IMR-90 (cell line): ENCODE results near the gene EPGN. TPM values are rescaled to one million over a fixed set of nuclear protein-coding genes. Genes with fewer than 3 reads are reported as not detected.

ENCODE experiments used
- ATAC-seq: fragments of 200-7000 bp; cut with Tn5 transposase; 2 replicates; pipeline ENCODE4 v1.9.1; 2020; ENCODE audit warnings: low read depth, mild to moderate bottlenecking, moderate library complexity
- BruUV-seq: library from RNA; stranded (reverse); fragments of 400-500 nt; replicated peaks from 2 replicates; lab custom pipeline; 2021; lab: Mats Ljungman, UMichigan
- CTCF ChIA-PET: fragments of 300-600 bp; formaldehyde crosslinking; extraction: SDS; loops from one replicate; lab custom pipeline; 2021; ENCODE audit warnings: antibody characterized with exemption; lab: Yijun Ruan, JAX
- POLR2A ChIA-PET: fragments of 300-600 bp; sonication (Branson Sonifier 250); formaldehyde crosslinking; loops from one replicate; lab custom pipeline; 2022; ENCODE audit warnings: antibody characterized with exemption; ENCODE audit not compliant: unreplicated experiment; lab: Charles Lee
- DNase-seq: peaks from one replicate; pipeline ENCODE4 v3.0.0; 2013
- H2AFZ ChIP-seq: replicated peaks from 2 replicates; pipeline ENCODE3; 2013; ENCODE audit warnings: low read length, mild to moderate bottlenecking; ENCODE audit not compliant: poor library complexity
- H2AK5ac ChIP-seq: 2 replicates; pipeline ENCODE4 v1.6.1; 2013; ENCODE audit warnings: low read depth, low read length, inconsistent platforms
- H2AK9ac ChIP-seq: replicated peaks from 2 replicates; pipeline ENCODE3; 2013; ENCODE audit warnings: mild to moderate bottlenecking, low read depth, low read length, moderate library complexity; ENCODE audit not compliant: poor library complexity
- H2BK120ac ChIP-seq: 2 replicates; pipeline ENCODE4 v1.6.1; 2013; ENCODE audit warnings: low read depth, low read length, inconsistent platforms
- H2BK15ac ChIP-seq: 3 replicates; pipeline ENCODE4 v1.6.1; 2013; ENCODE audit warnings: low read depth, low read length, inconsistent platforms
- H2BK20ac ChIP-seq: 2 replicates; pipeline ENCODE4 v1.6.1; 2013; ENCODE audit warnings: low read depth, mild to moderate bottlenecking, inconsistent platforms, low read length, moderate library complexity
- H2BK5ac ChIP-seq: 2 replicates; pipeline ENCODE4 v1.6.1; 2013; ENCODE audit warnings: mild to moderate bottlenecking, low read depth, low read length, inconsistent platforms; ENCODE audit not compliant: poor library complexity, severe bottlenecking
- H3K14ac ChIP-seq: replicated peaks from 2 replicates; pipeline ENCODE4 v1.6.1; 2013; ENCODE audit warnings: low read depth, low read length, inconsistent platforms
- H3K18ac ChIP-seq: 2 replicates; pipeline ENCODE4 v1.6.1; 2013; ENCODE audit warnings: low read depth, low read length, control low read depth
- H3K23ac ChIP-seq: 2 replicates; pipeline ENCODE4 v1.6.1; 2013; ENCODE audit warnings: low read depth, low read length, inconsistent platforms
- H3K27ac ChIP-seq: 2 replicates; pipeline ENCODE4 v1.5.1; 2013; ENCODE audit warnings: mild to moderate bottlenecking, control low read depth, low read length; ENCODE audit not compliant: insufficient read depth
- H3K27me3 ChIP-seq: 2 replicates; pipeline ENCODE4 v1.6.1; 2013; ENCODE audit warnings: low read length; ENCODE audit not compliant: control insufficient read depth, insufficient read depth
- H3K36me3 ChIP-seq: 2 replicates; pipeline ENCODE4 v1.6.1; 2013; ENCODE audit warnings: low read length, mixed read lengths; ENCODE audit not compliant: control insufficient read depth, insufficient read depth
- H3K4ac ChIP-seq: 2 replicates; pipeline ENCODE4 v1.6.1; 2013; ENCODE audit warnings: low read depth, low read length, inconsistent platforms
- H3K4me1 ChIP-seq: 2 replicates; pipeline ENCODE4 v1.6.1; 2013; ENCODE audit warnings: low read length, mixed read lengths; ENCODE audit not compliant: control insufficient read depth, insufficient read depth
- H3K4me2 ChIP-seq: 2 replicates; pipeline ENCODE4 v1.6.1; 2013; ENCODE audit warnings: low read depth, mild to moderate bottlenecking, control low read depth, low read length, moderate library complexity
- H3K4me3 ChIP-seq: 2 replicates; pipeline ENCODE4 v1.5.1; 2013; ENCODE audit warnings: low read depth, mild to moderate bottlenecking, control low read depth, low read length, moderate library complexity; ENCODE audit not compliant: insufficient read depth
- H3K56ac ChIP-seq: 2 replicates; pipeline ENCODE4 v1.6.1; 2013; ENCODE audit warnings: low read length, inconsistent platforms; ENCODE audit not compliant: insufficient read depth; ENCODE audit errors: extremely low read depth
- H3K79me1 ChIP-seq, 2 experiments: 2 replicates each; pipeline ENCODE4 v1.6.1; 2013; ENCODE audit warnings: low read length in 2 of 2, inconsistent platforms in 1 of 2, low read depth in 1 of 2
- H3K9ac ChIP-seq: 2 replicates; pipeline ENCODE4 v1.6.1; 2013; ENCODE audit warnings: low read depth, low read length, control low read depth
- H3K9me1 ChIP-seq: 2 replicates; pipeline ENCODE4 v1.6.1; 2013; ENCODE audit warnings: low read length, inconsistent platforms; ENCODE audit not compliant: insufficient read depth
- H3K9me3 ChIP-seq: 2 replicates; pipeline ENCODE4 v1.6.1; 2013; ENCODE audit warnings: low read length; ENCODE audit not compliant: control insufficient read depth, insufficient read depth
- H4K20me1 ChIP-seq: 2 replicates; pipeline ENCODE4 v1.6.1; 2013; ENCODE audit warnings: low read length, inconsistent platforms; ENCODE audit not compliant: insufficient read depth
- H4K5ac ChIP-seq: 2 replicates; pipeline ENCODE4 v1.6.1; 2013; ENCODE audit warnings: mild to moderate bottlenecking, low read depth, low read length, control low read depth
- H4K8ac ChIP-seq, 2 experiments: 2 replicates each; pipeline ENCODE4 v1.6.1; 2013; ENCODE audit warnings: low read depth in 2 of 2, low read length in 2 of 2, control low read depth in 1 of 2, inconsistent platforms in 1 of 2
- H4K91ac ChIP-seq: 2 replicates; pipeline ENCODE4 v1.6.1; 2013; ENCODE audit warnings: low read depth, low read length, inconsistent platforms; ENCODE audit not compliant: insufficient read depth
- CHD1 ChIP-seq: IDR thresholded peaks from 2 replicates; pipeline ENCODE4 v1.6.1; 2012; ENCODE audit warnings: low read depth, low read length, improper control_type of control experiment
- WGBS, 2 experiments: methylation state at CpG; one replicate each; pipeline versions ENCODE4 v1.1.5 to v1.1.7; 2013; ENCODE audit warnings: missing lambda C conversion rate in 2 of 2; ENCODE audit not compliant: insufficient read length in 1 of 2; ENCODE audit errors: extremely low coverage in 2 of 2; 5-methylcytosine and 5-hydroxymethylcytosine counted together
- dilution Hi-C: fragments of 300-500 bp; cut with HindIII; formaldehyde crosslinking; loops from one replicate; pipeline ENCODE4 v1.14.3; 2018; ENCODE audit warnings: low sequenced_read_pairs; ENCODE audit not compliant: unreplicated experiment
- in situ Hi-C: fragments of 300-500 bp; cut with MboI; formaldehyde crosslinking; loops from 3 replicates; pipeline ENCODE4 v1.14.3; 2019; ENCODE audit warnings: low sequenced_read_pairs, inconsistent platforms, mixed read lengths
- intact Hi-C: fragments of 100-400 bp; cut with micrococcal nuclease; formaldehyde crosslinking; loops from 2 replicates; pipeline ENCODE4 v1.10.0; 2022
- polyA plus RNA-seq, 3 experiments: library from polyadenylated mRNA; depleted of rRNA; stranded (reverse); fragments of >200 nt; gene quantifications; 2 replicates each; pipeline ENCODE4 v1.2.3, GENCODE V29; 2012; ENCODE audit warnings: low replicate concordance in 1 of 3
- total RNA-seq: library from RNA; depleted of rRNA; stranded (reverse); fragments of >200 nt; gene quantifications from 2 replicates; pipeline ENCODE4 v1.2.3, GENCODE V29; 2012

Gene EPGN
- total and polyA plus RNA-seq, 2 of the 4 experiments (the other 2 are of a cell fraction): 0.18 TPM; not detected in 1

- H2AK5ac ChIP-seq: no peak overlapping the region
- dilution Hi-C loops (no loop called here), in situ Hi-C loops (loop anchor here (5.0 to 25.0 kb wide), 2 partner anchors 349 to 661 kb away; no protein-coding TSS in a partner anchor), intact Hi-C loops (loop anchor here (5.0 kb wide), 1 partner anchor 209 kb away; no protein-coding TSS in a partner anchor)
- no peaks in the 10 kb centered on the region for H4K20me1 ChIP-seq
- H3K27me3 ChIP-seq: peaks cover 2% of the 10 kb centered on the region
- TF ChIP-seq CHD1: no peak
- no peak overlapping the region for H3K18ac ChIP-seq
- no peaks in the 10 kb centered on the region for H3K79me1 ChIP-seq
- H2BK5ac ChIP-seq: no peak overlapping the region
- ATAC-seq (no peak), DNase-seq (no peak)
- H3K9me3 ChIP-seq: no peaks in the 10 kb centered on the region
- H3K27ac ChIP-seq: no peak overlapping the region
- no peak overlapping the region for H2BK15ac ChIP-seq
- no peak overlapping the region for H4K8ac ChIP-seq
- H2AFZ ChIP-seq: no peak overlapping the region
- no peak overlapping the region for H4K91ac ChIP-seq
- WGBS, 2 experiments: no CpG with 5 or more reads among the region's 4 CpGs
- ChIA-PET CTCF (no interaction called here), POLR2A (no interaction called here)
- no TSS peak for BruUV-seq
- no peak overlapping the region for H4K5ac ChIP-seq
- no peak overlapping the region for H2BK120ac ChIP-seq
- no peak overlapping the region for H3K23ac ChIP-seq
- no peak overlapping the region for H2BK20ac ChIP-seq
- no peaks in the 10 kb centered on the region for H3K9me1 ChIP-seq
- H3K4ac ChIP-seq: no peak overlapping the region
- H3K4me1 ChIP-seq: no peaks in the 10 kb centered on the region
- no peak overlapping the region for H2AK9ac ChIP-seq
- H3K36me3 ChIP-seq: no peaks in the 10 kb centered on the region
- no peak overlapping the region for H3K14ac ChIP-seq
- no peak overlapping the region for H3K4me2 ChIP-seq
- H3K4me3 ChIP-seq: no peak overlapping the region
- no peak overlapping the region for H3K56ac ChIP-seq
- no peak overlapping the region for H3K9ac ChIP-seq
Measured at GRCh38 chr4:74323663-74324062, 15.4 kb downstream of the EPGN start.
